GM21619 (cell line): ENCODE results near the gene KMT5B.

ENCODE experiments used
- ATAC-seq: cut with Tn5 transposase; IDR thresholded peaks from one replicate; pipeline ENCODE4 v1.9.1; 2021; ENCODE audit not compliant: unreplicated experiment

The KMT5B gene

GRCh38 chr11:68146010-68146540 lies 67.0 kb downstream of the KMT5B start:
- ATAC-seq = no peak

GRCh38 chr11:68145120-68145866 lies 67.8 kb downstream of the KMT5B start:
- ATAC-seq = no peak

GRCh38 chr11:68143310-68143689 lies 69.8 kb downstream of the KMT5B start:
- no peak for ATAC-seq

- ATAC-seq = no peak
These were observed 70.4 kb downstream of the KMT5B start for GRCh38 chr11:68142441-68143309.

- no peak for ATAC-seq
These were observed 71.1 kb downstream of the KMT5B start for GRCh38 chr11:68142028-68142412.

GRCh38 chr11:68141246-68142027 lies 71.7 kb downstream of the KMT5B start:
- ATAC-seq = no peak

- ATAC-seq = no peak
These were observed 72.4 kb downstream of the KMT5B start for GRCh38 chr11:68140496-68141245.

GRCh38 chr11:68138237-68138636 lies 74.9 kb downstream of the KMT5B start:
- no peak for ATAC-seq

- no peak for ATAC-seq
These were observed 75.3 kb downstream of the KMT5B start for GRCh38 chr11:68137833-68138232.

GRCh38 chr11:68136866-68137265 lies 76.2 kb downstream of the KMT5B start:
- ATAC-seq = no peak

- ATAC-seq = no peak
These were observed 77.9 kb downstream of the KMT5B start for GRCh38 chr11:68135161-68135560.

- no peak for ATAC-seq
These were observed 79.3 kb downstream of the KMT5B start for GRCh38 chr11:68133761-68134160.

GRCh38 chr11:68130121-68130520 lies 83.0 kb downstream of the KMT5B start:
- no peak for ATAC-seq

- ATAC-seq = no peak
These were observed 84.3 kb downstream of the KMT5B start for GRCh38 chr11:68128682-68129327.

- ATAC-seq = no peak
These were observed 85.1 kb downstream of the KMT5B start for GRCh38 chr11:68127714-68128681.

GRCh38 chr11:68125164-68125563 lies 87.9 kb downstream of the KMT5B start:
- ATAC-seq = no peak

- ATAC-seq = no peak
These were observed 90.1 kb downstream of the KMT5B start for GRCh38 chr11:68122936-68123539.
